B cell (primary cell): Measurements from ENCODE around the gene RASGEF1C. TPM values are rescaled to one million over a fixed set of nuclear protein-coding genes. Genes with fewer than 3 reads are reported as not detected.

Experiments used
- ATAC-seq: fragments of 200-7000 bp; cut with Tn5 transposase; one replicate; pipeline ENCODE4 v1.10.0; 2021; ENCODE audit warnings: low read depth, mild to moderate bottlenecking, moderate number of reproducible peaks, moderate library complexity
- CTCF ChIA-PET: fragments of 350-600 bp; sonication (Branson Sonifier 250); formaldehyde crosslinking; loops from one replicate; lab custom pipeline; 2021; ENCODE audit warnings: antibody characterized with exemption, inconsistent platforms; lab: Charles Lee
- POLR2A ChIA-PET: fragments of 350-600 bp; sonication (Branson Sonifier 250); formaldehyde crosslinking; loops from one replicate; lab custom pipeline; 2021; ENCODE audit warnings: antibody characterized with exemption; lab: Charles Lee
- DNase-seq: peaks from one replicate; pipeline ENCODE4 v3.0.0; 2013
- H2AFZ ChIP-seq: 2 replicates; pipeline ENCODE4 v1.6.1; 2012; ENCODE audit warnings: mild to moderate bottlenecking, low read depth, low read length; ENCODE audit not compliant: insufficient read depth, poor library complexity, severe bottlenecking
- H3K27ac ChIP-seq, 2 donors: 1 replicate in 1 of 2; 2 replicates in 1 of 2; pipeline ENCODE4 v1.5.1; 2012 to 2013; ENCODE audit warnings: low read length in 2 of 2, mild to moderate bottlenecking in 2 of 2, moderate library complexity in 1 of 2
- H3K27me3 ChIP-seq, 4 experiments: fragments of 200-600 bp in 1 of 4; sonication (generic) in 1 of 4; replicated peaks in 1 of 4; 1 replicate in 2 of 4; 2 replicates in 2 of 4; pipeline versions ENCODE4 v1.6.1 to v1.7.0; 2013 to 2016; ENCODE audit warnings: low read length in 3 of 4, mild to moderate bottlenecking in 2 of 4, mixed read lengths in 1 of 4, moderate library complexity in 1 of 4; ENCODE audit not compliant: insufficient read depth in 4 of 4, control insufficient read depth in 3 of 4; ENCODE audit errors: control extremely low read depth in 1 of 4
- H3K36me3 ChIP-seq, 2 experiments: replicated peaks in 1 of 2; 1 replicate in 1 of 2; 2 replicates in 1 of 2; pipeline versions ENCODE4 v1.6.1 to v1.7.1; 2013; ENCODE audit warnings: low read length in 1 of 2; ENCODE audit not compliant: insufficient read depth in 2 of 2, control insufficient read depth in 1 of 2; ENCODE audit errors: control extremely low read depth in 1 of 2, extremely low read depth in 1 of 2
- H3K4me1 ChIP-seq, 2 donors: fragments of 200-600 bp in 1 of 2; sonication (generic) in 1 of 2; 1 replicate in 1 of 2; 2 replicates in 1 of 2; pipeline versions ENCODE4 v1.5.1 to v1.6.1; 2013 to 2017; ENCODE audit warnings: low read length in 2 of 2; ENCODE audit not compliant: control insufficient read depth in 2 of 2, insufficient read depth in 2 of 2
- H3K4me2 ChIP-seq: replicated peaks from 2 replicates; pipeline ENCODE3; 2012; ENCODE audit warnings: mild to moderate bottlenecking, low read depth, low read length; ENCODE audit not compliant: poor library complexity, severe bottlenecking
- H3K4me3 ChIP-seq, 5 experiments: fragments of 200-600 bp in 1 of 5; sonication (generic) in 1 of 5; 1 replicate in 3 of 5; 2 replicates in 2 of 5; pipeline versions ENCODE4 v1.5.1 to v1.7.0; 2011 to 2016; ENCODE audit warnings: low read length in 4 of 5, mild to moderate bottlenecking in 4 of 5, low read depth in 2 of 5, control low read depth in 1 of 5, moderate library complexity in 1 of 5; ENCODE audit not compliant: insufficient read depth in 1 of 5; ENCODE audit errors: control extremely low read depth in 1 of 5, extremely low read depth in 1 of 5
- H3K79me2 ChIP-seq: fragments of 200-600 bp; sonication (generic); one replicate; pipeline ENCODE4 v1.6.0; 2016; ENCODE audit warnings: low read length; ENCODE audit not compliant: control insufficient read depth, insufficient read depth
- H3K9ac ChIP-seq: fragments of 200-600 bp; sonication (generic); 2 replicates; pipeline ENCODE4 v1.6.1; 2017; ENCODE audit warnings: mild to moderate bottlenecking, low read length, moderate library complexity
- H3K9me3 ChIP-seq, 3 donors: one replicate each; pipeline versions ENCODE4 v1.6.1 to v1.7.1; 2013; ENCODE audit warnings: low read length in 2 of 3; ENCODE audit not compliant: control insufficient read depth in 2 of 3, insufficient read depth in 1 of 3; ENCODE audit errors: control extremely low read depth in 1 of 3
- H4K20me1 ChIP-seq: 2 replicates; pipeline ENCODE4 v1.6.0; 2012; ENCODE audit warnings: mild to moderate bottlenecking, low read length; ENCODE audit not compliant: insufficient read depth, control insufficient read depth, poor library complexity, severe bottlenecking
- H3K27ac Mint-ChIP-seq: one replicate; pipeline ENCODE4 v1.8.0; 2021; ENCODE audit warnings: mixed read lengths
- H3K27me3 Mint-ChIP-seq: one replicate; pipeline ENCODE4 v1.8.0; 2021; ENCODE audit warnings: mixed read lengths
- H3K4me1 Mint-ChIP-seq: one replicate; pipeline ENCODE4 v1.8.0; 2021; ENCODE audit warnings: mixed read lengths
- H3K4me3 Mint-ChIP-seq: one replicate; pipeline ENCODE4 v1.8.0; 2021; ENCODE audit warnings: mixed read lengths
- H3K9me3 Mint-ChIP-seq: one replicate; pipeline ENCODE4 v1.8.0; 2022; ENCODE audit warnings: mixed read lengths; ENCODE audit not compliant: insufficient read depth
- CTCF ChIP-seq: fragments of 200-600 bp; IDR thresholded peaks from one replicate; pipeline ENCODE4 v1.8.0; 2022; ENCODE audit warnings: antibody characterized with exemption, mild to moderate bottlenecking
- EZH2 ChIP-seq: IDR thresholded peaks from 2 replicates; pipeline ENCODE4 v1.6.1; 2012; ENCODE audit warnings: borderline replicate concordance, low read depth, mild to moderate bottlenecking, moderate library complexity, low read length; ENCODE audit not compliant: insufficient read depth, poor library complexity, severe bottlenecking
- WGBS: methylation state at CpG from one replicate; pipeline ENCODE4 v1.1.5; 2013; ENCODE audit warnings: missing lambda C conversion rate; ENCODE audit not compliant: insufficient coverage; 5-methylcytosine and 5-hydroxymethylcytosine counted together
- intact Hi-C: fragments of 100-400 bp; cut with micrococcal nuclease; formaldehyde crosslinking; loops from one replicate; pipeline ENCODE4 v1.10.0; 2022
- polyA plus RNA-seq: library from polyadenylated mRNA; depleted of rRNA; stranded (reverse); fragments of >200 nt; gene quantifications from 2 replicates; pipeline ENCODE4 v1.2.3, GENCODE V29; 2012
- total RNA-seq, 2 donors: library from RNA; stranded (reverse); fragments of 120-200 nt in 1 of 2; gene quantifications; 1 replicate in 1 of 2; 2 replicates in 1 of 2; pipeline versions ENCODE4 v1.2.3 to v1.2.4, GENCODE V29; 2013 to 2022

The RASGEF1C gene
- total and polyA plus RNA-seq, 2 donors (not counting 1 experiment from before 2014, with no cell fraction given): not detected

DNA sequence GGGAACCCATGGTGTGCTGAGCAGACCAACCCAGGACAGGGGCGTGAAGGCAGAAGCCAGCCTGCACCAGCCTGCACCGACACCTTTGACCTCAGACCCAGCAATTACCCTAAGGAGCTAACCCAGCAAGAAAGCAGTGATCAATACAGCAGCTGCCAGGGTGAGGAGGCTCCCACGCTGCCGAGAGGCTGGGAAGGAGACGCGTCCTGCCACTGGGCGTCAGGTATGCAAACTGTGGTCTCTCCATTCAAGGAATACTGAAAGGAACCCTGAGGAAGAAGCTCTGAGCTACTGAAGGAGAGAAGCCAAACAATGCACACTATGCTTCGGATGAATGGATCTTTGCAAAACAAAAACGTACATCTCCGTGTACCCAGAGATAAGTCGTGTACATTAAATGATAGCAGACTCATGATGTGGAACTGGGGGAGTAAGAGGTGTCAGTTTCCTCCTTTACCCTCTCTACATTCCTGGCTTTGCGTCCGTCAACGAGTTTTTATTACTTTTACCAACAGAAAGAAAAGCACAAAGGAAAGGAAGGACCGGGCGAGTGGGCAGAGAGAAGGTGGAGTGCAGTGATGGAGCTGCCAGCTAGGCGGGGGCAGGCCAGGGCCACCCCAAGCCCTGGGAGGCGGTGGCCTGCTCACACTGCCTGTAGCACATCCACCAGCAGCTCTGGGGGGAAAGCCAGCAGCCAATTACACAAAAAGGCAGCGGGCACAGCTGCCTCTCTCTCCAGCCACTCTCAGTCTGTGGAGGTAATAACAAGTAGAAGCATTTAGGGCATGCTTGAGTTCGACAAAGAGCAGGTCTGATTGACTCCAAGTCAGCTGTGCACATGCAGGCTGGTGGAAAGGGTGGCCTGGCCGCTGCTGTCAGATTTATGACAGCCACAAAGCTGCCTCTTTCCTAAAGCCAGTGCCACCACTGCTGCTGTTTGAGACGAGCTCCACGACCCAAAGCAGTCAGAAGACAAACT is 29.3 kb downstream of the RASGEF1C start:
- H3K27ac ChIP-seq: no peak overlapping the region
- H4K20me1 ChIP-seq: no peaks in the 10 kb centered on the region
- no peak for TF ChIP-seq EZH2
- no peak for TF ChIP-seq CTCF
- no peaks in the 10 kb centered on the region for H3K4me1 ChIP-seq
- no peak overlapping the region for H3K4me3 Mint-ChIP-seq
- no peaks in the 10 kb centered on the region for H3K36me3 ChIP-seq
- no peaks in the 10 kb centered on the region for H3K27me3 ChIP-seq
- ATAC-seq: no peak
- ChIA-PET POLR2A (no interaction called here), CTCF (no interaction called here)
- peaks cover 2% of the 10 kb centered on the region for H3K9me3 Mint-ChIP-seq
- H3K27ac Mint-ChIP-seq: no peak overlapping the region
- 76% methylated on average over 16 of the region's 23 CpGs for WGBS
- no peaks in the 10 kb centered on the region for H3K4me1 Mint-ChIP-seq
- no peak for DNase-seq
- H3K9me3 ChIP-seq: peaks cover 0 to 19% (median 0%) of the 10 kb centered on the region in 3 donors
- H3K4me3 ChIP-seq: no peak overlapping the region
- peaks cover 5% of the 10 kb centered on the region for H3K27me3 Mint-ChIP-seq
- H3K4me2 ChIP-seq: no peak overlapping the region
- H3K79me2 ChIP-seq: no peaks in the 10 kb centered on the region
- no peak overlapping the region for H3K9ac ChIP-seq
- intact Hi-C loops: no loop called here
- H2AFZ ChIP-seq: no peak overlapping the region
